T-helper 9 cell (primary cell): ENCODE data around the gene DNAJA3.

Source experiments
- DNase-seq: peaks from one replicate; pipeline ENCODE4 v3.0.0-alpha.2; 2020

The DNAJA3 gene

DNA sequence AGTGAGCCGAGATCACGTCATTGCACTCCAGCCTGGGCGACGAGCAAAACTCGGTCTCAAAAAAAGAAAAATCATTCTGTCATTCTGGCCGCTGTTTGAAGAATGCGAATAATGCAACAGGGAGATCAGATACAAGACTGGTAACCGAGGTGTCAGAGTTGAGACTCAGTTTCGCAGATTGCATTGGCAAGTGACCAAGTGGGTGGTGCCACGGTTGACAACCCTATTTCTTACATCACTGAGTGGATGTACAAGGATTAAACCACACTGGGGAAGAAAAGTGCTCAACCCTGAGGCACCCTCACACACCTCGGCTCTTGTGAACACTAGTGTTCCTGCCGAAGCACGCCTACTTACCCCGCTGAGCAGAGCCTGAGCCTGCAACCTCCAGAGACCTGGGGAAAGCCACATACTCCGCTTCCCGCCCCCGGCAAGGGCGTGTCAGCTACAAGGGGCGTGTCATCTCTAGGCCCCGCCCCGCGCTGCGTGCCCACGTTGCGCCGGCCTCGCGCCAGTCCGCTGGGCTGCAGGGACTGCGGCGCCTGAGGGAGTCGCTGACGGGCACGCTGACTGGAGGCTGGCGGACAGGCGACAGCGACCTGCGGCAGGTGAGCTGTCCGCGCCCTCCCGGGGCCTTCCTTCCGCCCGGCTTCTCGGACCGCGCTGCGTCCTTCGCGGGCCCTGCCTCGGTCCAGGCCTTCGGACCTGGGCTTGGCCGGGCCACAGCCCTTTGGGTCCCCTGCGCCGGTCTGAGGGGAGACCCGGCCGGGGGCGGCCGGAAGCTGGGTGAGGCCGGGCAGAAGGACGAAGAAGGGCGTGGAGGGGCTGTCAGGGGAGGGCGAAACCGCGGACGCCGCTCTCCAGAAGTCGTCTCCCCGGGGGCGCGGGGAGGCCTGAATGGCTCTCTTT is 50.5 kb downstream of the DNAJA3 start, which contains the start of gene HMOX2:
HMOX2 (plus strand) TSS at position 519 of the 909 bp plus-strand sequence. CDS start 29,127 bp downstream, outside the sequence.
- peak; percentile 88 for DNase-seq

DNA sequence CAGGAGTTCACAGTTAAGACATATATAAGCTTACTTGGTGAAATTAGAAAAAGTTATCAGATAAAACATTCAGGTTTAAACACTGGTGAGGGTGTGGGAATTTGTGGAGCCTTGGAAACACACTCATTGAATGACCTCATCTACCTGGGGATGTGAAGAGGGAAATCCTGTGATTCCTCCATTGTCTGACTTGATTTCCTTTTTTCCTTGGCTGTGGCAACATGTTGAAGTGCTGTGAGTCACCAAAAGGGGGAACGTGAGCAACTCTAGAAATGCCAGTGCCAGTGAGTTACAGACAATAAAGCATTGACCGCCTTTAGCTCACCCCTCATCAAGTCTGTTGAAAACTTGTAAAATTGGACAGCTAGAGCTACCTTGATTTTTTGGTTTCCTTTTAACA is 52.3 kb downstream of the DNAJA3 start:
- DNase-seq, result no peak

DNA sequence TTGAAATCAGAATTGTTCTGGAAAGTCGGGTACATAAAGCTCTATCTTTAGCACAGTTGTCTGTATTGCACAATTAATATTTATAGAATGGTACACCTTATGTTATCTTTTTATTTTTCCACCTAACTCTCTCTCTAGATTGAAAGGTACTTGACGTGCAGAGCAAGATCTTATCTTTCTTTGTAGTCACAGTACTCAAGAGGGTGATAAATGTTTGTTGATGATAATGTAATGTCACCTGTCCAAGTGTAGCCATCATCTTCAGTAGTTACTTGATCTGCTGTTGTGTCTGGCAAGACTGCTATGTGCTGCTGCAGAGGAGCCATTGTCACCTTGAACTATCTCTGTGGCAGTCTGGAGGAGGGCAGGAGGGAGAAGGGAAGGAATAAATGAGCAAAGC is 55.9 kb downstream of the DNAJA3 start:
- no peak for DNase-seq

DNA sequence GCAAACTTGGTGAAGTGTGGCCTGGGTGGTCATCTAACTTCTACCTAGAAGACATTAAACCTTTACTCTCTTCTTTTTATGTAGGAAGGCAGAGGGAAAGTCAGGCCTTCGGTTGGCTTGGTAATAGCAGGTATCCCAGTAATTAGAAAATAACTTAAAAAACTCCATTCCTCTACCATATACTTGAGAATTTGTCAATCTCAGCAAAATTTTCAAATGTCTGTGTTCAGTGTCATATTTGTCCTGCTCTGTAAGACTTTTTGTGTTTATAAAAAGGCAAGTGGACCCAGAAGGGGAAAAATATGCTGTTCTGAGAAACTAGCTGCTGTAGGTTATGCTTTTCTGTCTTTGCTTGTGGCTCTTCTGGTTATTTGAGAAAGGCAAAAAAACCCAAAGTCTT is 56.3 kb downstream of the DNAJA3 start:
- DNase-seq, result no peak

DNA sequence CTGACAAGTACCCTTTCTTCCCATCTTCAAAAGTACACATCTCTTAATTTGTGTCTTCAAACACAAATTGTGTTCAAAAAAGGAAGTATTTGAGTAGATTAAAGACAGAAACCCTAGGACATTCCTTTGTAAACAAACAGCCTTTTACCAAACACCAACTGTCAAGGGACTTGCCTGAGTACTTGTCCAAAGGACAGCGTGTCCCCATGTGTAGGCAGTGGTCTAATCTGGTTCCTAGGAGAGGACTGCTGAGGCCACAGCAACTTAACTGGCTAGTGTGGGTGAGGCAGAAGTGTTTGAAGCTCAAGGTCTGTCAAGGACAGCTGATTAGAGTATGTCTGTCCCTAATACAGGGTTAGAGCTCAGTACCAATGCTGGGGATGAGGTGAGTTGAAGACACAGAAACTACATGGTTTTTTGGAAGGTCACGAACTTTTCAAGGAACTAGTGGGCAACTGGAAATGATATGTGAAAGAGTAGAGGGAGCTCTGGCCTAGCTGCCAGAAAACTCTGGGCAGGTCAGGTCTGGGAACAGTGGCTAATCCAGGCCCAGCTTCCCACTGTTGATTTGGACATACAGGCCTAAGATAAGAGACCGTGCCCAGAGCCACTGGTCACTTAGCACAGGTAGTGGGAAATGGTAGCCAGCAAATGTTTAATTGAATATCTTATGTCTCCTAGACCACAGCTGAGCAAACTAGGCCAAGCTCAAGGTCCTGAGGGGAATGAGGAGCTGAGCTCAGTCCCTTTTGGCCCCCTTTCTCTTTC is 60.6 kb downstream of the DNAJA3 start:
- DNase-seq, result no peak

DNA sequence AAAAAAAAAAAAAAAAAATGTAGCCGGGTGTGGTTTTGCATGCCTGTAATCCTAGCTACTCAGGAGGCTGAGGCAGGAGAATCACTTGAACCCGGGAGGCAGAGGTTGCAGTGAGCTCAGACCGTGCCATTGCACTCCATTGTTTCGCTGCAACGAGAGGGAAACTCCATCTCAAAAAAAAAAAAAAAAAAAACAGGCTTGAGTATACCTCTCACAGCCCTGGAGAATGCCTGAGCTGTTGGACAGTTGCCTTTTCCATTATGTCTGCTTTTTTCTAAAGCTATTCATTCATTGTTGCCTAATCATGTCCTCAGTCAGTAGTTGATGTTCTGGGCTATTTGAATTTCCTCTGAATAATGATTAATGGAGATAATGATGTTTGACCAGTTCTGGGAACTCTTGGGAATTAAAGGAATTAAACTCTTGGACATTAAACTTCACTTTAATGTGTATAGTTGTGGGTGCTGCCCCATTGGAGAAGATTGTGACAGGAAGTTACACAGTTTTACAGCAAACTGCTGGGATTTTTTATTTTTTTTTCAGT is 62.4 kb downstream of the DNAJA3 start:
- no peak for DNase-seq

DNA sequence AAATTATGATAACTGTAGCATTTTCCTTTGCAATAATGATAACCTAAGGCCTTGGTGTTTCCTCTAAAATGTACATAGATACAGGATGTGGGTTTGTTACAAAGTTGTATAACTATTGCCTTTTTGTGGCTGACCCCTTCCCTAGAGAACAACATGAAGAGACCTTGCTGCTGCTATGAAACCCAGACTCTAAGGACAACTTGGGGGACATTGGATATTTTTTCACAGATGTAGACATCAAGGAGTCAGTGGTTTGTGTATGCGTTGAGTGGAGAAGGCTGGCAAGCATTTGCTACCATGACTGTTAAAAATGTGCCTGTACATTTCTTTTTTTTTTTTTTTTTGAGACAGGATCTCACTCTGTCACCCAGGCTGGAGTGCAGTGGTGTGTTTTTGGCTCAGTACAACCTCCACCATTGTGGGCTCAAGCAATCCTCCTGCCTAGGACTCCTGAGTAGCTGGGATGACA is 62.9 kb downstream of the DNAJA3 start:
- no peak for DNase-seq

DNA sequence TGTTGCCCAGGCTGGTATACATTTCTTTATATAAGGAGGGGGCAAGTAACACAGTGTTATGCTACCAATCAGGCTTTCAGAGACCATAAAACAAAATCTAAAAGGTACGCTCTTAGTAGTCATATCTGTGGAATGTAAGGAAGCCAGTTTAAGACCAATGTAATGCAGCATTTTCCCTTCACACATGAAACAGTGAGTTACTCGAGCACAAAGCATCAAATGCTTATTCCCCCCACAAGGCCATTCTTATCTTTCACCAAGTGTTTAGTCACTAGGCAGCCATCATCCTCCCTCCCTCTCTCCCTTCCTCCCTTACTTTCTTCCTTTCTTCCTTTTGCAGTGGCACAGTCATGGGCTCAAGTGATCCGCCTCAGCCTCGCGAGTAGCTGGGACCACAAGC is 63.4 kb downstream of the DNAJA3 start:
- no peak for DNase-seq

DNA sequence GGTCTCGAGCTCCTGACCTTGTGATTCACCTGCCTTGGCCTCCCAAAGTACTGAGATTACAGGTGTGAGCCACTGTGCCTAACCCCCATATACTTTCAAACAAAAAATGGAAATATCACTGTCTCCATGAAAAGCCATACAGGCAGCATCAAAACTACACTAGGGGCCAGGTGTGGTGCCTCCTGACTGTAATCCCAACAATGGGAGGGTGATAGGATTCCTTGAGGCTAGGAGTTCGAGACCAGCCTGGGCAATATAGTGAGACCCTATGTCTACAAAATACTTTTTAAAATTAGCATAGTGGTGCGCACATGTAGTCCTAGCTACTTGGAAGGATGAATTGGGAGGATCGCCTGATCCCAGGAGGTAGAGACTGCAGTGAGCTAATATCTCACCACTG is 66.2 kb downstream of the DNAJA3 start:
- DNase-seq, result no peak

DNA sequence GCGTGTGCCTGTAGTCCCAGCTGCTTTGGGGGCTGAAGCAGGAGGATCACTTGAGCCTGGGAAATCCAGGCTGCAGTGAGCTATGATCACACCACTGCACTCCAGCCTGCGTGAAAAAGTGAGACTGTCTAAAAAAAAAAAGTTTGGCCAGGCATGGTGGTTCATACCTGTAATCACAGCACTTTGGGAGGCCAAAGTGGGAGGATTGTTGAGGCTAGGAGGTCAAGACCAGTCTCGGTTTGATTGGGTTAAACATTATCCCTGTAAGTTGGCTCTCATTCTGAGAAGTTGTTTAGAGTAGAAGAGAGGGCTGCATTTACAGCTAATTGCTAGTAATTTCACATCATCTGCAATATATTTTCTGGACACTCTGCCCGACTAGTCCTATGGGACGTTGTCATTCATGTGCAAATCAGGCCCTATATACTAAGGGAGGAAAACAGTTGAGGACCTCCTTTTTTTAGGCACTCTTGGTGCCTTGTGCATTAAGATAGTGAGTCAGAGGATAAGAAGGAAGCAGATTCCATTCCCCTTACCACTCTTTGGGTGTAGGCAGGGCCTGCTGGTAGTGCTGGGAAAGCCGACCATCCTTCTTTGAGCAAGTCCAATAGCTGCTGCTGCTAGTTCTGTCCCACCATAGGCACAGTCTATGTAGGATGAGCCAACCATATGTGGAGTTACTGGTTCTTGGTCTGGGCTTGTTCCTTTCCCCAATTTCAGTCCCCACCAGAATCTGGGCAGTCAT is 69.2 kb downstream of the DNAJA3 start:
- DNase-seq, result no peak

DNA sequence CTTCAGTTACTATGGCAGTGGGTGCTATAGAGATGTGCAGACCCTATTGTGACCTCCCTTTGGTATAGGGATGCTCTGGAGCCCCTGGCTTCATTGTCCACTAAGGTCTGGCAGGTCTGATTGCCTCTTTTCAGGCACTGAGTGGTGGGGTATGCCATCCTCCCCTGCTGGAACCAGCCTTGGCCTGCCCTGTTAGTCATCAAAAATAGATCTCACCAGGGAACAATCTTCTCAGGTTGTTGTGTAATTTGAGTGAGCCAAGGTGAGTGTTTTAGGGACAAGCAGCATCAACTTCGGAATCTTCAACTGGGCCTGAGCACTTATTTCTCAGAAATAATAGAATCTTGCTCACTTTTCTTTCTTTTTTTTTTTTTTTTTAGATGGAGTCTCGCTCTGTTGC is 70.1 kb downstream of the DNAJA3 start:
- DNase-seq, result no peak

DNA sequence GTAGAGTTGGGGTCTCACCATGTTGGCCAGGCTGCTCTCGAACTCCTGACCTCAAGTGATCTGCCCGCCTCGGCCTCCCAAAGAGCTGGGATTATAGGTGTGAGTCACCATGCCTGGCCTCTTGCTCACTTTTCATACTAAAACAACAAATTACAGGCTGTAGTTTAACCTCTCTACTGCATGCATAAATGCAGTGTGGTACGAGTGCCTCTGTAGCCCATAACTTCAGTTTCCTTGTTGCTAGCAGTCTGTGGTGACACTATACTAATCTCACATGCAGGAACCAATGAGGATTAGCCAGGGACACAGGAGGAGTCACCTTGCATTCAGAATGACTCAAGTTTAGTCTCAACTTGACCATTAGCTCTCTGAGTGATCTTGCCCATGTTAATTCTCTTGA is 70.6 kb downstream of the DNAJA3 start:
- DNase-seq, result no peak

DNA sequence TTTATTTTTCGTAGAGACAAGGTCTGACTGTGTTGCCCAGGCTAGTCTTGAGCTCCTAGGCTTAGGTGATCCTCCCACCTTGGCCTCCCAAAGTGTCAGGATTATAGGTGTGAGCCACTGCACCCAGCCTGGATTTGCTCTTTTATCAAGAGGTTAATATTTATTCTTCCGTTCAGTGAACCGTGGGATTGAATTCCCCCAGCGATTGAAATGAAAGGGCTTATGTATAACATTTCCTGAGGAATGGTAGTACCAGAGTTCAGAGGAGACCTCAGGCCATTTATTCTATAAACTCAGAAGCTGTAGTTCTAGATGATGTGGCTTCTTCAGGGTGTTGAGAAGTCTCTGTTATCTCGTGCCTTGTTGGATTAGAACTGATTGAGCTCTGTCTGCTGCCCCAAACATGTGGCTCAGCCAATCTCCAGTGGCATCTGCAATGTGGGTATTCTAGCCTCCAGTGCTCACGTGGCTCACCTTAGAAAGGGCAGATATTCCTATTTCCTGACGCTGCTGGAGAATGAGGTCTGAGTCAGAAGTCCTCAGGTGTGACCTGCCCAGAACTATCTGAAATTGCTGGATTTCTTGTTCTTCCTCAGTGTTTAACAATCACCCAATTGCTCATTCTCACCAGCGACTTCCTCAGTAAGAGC is 73.0 kb downstream of the DNAJA3 start:
- DNase-seq, result no peak

DNA sequence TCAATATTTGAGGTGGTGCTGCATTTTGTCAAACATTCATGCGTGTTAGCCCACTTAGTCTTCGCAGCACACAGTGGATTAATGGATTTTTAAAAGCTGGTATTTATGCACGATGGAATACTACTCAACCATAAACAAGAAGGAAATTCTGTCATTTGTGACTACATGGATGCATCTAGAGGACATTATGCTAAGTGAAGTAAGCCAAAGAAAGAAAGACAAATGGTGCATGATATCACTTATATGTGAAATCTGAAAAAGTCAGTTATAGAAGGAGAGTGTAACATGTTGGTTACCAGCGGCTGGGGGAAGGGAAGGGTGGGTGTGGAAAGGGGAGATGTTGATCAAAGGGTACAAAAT is 73.5 kb downstream of the DNAJA3 start:
- no peak for DNase-seq

DNA sequence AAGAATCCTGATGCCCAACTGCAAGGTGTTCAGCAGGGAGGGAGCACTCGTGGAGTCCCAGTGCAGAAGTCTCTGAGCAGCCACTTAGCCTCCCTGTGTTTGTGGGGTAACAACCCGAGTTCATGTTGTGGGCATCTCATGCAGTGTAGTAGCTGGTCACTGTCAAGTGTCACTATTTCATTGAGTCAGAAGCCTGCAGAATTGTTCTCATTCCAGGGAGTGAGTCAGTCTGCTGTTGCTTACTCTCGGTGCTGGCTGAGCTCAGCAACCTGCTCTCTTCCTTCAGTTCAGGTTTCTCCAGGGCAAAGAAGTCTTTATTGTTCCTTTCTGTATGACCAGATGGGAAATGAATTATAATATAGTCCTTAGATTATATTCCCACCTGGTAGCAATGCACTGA is 74.6 kb downstream of the DNAJA3 start:
- DNase-seq, result no peak

DNA sequence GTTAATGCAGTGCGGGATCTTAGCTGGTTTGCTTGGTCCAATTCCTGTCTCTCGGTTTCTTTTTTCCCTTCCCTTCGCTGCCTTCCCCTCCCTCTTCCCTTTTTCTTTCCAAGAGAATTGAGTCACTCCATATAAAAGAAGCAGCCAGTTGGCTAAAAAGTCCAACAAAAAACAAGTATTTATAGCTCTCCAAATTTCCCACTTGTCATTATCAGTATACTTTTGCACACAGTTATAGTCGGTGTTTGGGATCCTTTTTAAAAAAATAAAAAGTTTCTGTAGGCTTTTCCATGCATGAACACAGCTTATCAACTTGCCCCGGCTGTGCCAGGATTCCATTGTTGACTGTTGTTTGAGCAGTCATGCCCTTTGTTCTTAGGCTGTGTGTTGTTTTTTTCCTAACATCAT is 75.4 kb downstream of the DNAJA3 start:
- DNase-seq, result no peak

DNA sequence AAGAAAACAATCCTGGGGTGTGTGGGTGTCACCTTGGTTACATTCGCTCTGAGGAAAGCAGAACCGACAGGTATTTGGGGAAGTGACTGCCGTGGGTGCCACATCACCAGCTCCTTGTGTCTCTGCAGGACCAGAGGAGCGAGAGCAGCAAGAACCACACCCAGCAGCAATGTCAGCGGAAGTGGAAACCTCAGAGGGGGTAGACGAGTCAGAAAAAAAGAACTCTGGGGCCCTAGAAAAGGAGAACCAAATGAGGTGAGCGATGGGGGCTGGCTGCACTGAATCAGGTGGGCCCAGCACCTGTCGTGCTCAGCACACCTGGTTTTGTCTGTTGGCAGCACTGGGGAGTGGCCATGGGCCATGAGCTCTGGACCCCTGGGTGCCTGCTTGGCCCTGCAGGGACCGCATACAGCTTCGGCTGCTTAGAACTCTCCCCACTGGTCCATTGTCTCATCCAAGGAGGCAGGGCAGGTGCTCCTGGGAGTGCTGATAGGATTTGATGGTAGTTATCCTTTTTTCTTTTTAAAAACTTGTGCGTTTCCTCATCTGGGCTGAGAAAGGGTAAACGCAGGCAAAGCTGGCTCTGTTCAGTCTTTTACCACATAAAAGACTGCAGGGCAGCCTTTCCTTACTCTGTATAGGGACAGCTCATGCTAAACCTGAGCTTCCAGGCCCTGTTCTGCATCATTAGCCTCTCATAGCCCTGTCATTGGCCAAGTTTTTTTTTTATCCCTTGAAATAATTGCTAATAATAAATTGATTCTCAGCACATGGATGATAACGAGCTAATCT is 79.9 kb downstream of the DNAJA3 start:
- peak; percentile 60 for DNase-seq
